KG1 (cell line): Measurements from ENCODE around the gene RAD23A.
A peak's percentile ranks its signal among the peaks of the same experiment; 100 is the strongest.

Experiments
- DNase-seq: peaks from one replicate; lab custom pipeline; 2025; lab: John Stamatoyannopoulos, UW

Gene RAD23A

GRCh38 chr19:12984683-12985048 lies 39.0 kb downstream of the RAD23A start:
- DNase-seq, result no peak

- no peak for DNase-seq
Observed at GRCh38 chr19:12985049-12985776, 39.6 kb downstream of the RAD23A start.

GRCh38 chr19:12986726-12987125 lies 41.1 kb downstream of the RAD23A start:
- no peak for DNase-seq

- DNase-seq, result no peak
Observed at GRCh38 chr19:12987190-12987589, 41.5 kb downstream of the RAD23A start.

GRCh38 chr19:12987781-12988180 lies 42.1 kb downstream of the RAD23A start:
- no peak for DNase-seq

GRCh38 chr19:12990431-12990830 lies 44.8 kb downstream of the RAD23A start:
- no peak for DNase-seq

GRCh38 chr19:12990853-12991252 lies 45.2 kb downstream of the RAD23A start:
- no peak for DNase-seq

- DNase-seq, result no peak
Observed at GRCh38 chr19:12991296-12991695, 45.6 kb downstream of the RAD23A start.

- DNase-seq, result no peak
Observed at GRCh38 chr19:12992729-12993128, 47.1 kb downstream of the RAD23A start.

- no peak for DNase-seq
Observed at GRCh38 chr19:12993562-12993961, 47.9 kb downstream of the RAD23A start.

GRCh38 chr19:12994701-12995595 lies 49.3 kb downstream of the RAD23A start, which contains the start of gene NFIX:
TSS of gene NFIX (plus strand) at chr19:12995475. CDS start at chr19:12995838, 363 bp downstream.
- DNase-seq, result peak; percentile 16

GRCh38 chr19:12995596-12996405 lies 50.1 kb downstream of the RAD23A start:
- no peak for DNase-seq

GRCh38 chr19:12996406-12997094 lies 50.9 kb downstream of the RAD23A start:
- DNase-seq, result no peak

- no peak for DNase-seq
Observed at GRCh38 chr19:12997179-12997966, 51.7 kb downstream of the RAD23A start.

GRCh38 chr19:12997967-12998940 lies 52.6 kb downstream of the RAD23A start:
- no peak for DNase-seq

- no peak for DNase-seq
Observed at GRCh38 chr19:13001166-13001501, 55.5 kb downstream of the RAD23A start.

GRCh38 chr19:13001502-13002165 lies 56.0 kb downstream of the RAD23A start:
- DNase-seq, result no peak

- DNase-seq, result no peak
Observed at GRCh38 chr19:13002166-13002898, 56.7 kb downstream of the RAD23A start.

- no peak for DNase-seq
Observed at GRCh38 chr19:13003081-13003480, 57.4 kb downstream of the RAD23A start.
